PC-9 (cell line): ENCODE results near the gene GXYLT2.

Source experiments
- EZH2 ChIP-seq: fragments of 200-600 bp; sonication (generic); IDR thresholded peaks from 2 replicates; pipeline ENCODE4 v1.8.0; 2017; ENCODE audit warnings: antibody characterized with exemption, low read depth
- TF ChIP-seq, protein P1 (sequence below): fragments of 200-600 bp; sonication (generic); conservative IDR thresholded peaks from 2 replicates; pipeline ENCODE4 v1.6.1; 2017; ENCODE audit warnings: mixed run types, antibody characterized with exemption, mild to moderate bottlenecking, moderate library complexity

- TF ChIP-seq, protein P1, sequence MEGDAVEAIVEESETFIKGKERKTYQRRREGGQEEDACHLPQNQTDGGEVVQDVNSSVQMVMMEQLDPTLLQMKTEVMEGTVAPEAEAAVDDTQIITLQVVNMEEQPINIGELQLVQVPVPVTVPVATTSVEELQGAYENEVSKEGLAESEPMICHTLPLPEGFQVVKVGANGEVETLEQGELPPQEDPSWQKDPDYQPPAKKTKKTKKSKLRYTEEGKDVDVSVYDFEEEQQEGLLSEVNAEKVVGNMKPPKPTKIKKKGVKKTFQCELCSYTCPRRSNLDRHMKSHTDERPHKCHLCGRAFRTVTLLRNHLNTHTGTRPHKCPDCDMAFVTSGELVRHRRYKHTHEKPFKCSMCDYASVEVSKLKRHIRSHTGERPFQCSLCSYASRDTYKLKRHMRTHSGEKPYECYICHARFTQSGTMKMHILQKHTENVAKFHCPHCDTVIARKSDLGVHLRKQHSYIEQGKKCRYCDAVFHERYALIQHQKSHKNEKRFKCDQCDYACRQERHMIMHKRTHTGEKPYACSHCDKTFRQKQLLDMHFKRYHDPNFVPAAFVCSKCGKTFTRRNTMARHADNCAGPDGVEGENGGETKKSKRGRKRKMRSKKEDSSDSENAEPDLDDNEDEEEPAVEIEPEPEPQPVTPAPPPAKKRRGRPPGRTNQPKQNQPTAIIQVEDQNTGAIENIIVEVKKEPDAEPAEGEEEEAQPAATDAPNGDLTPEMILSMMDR = no peak
- TF ChIP-seq EZH2 = no peak
Measured at GRCh38 chr3:72964633-72965032, 76.8 kb downstream of the GXYLT2 start.
